Activated naive CD4-positive, alpha-beta T cell treated with anti-CD3 and anti-CD28 coated beads, Interleukin-2, amount 50 U/mL, for 16 hours (primary cell): ENCODE data around the gene HCFC2.
A peak's percentile ranks its signal among the peaks of the same experiment; 100 is the strongest.

ENCODE experiments used
- DNase-seq: peaks from one replicate; pipeline ENCODE4 v3.0.0-alpha.2; 2020

Gene HCFC2

DNA sequence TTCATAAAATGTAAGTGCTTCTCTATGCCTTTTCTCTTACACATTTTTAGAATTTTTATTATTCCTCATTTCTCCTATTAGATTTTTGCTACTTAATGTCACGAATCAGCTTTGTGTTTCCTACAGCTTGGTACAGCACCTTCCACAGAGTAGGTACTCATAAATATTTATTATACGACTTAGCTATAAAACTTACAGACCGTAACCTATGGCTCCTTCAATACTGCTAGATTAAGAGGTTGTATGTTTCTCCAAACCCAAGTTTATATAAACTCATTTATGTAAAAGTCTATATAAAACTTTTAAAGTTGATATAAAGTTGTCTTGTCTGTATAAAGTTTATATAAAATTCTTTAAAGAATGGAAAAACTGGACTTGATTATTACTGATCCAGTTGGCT lies 62.2 kb downstream of the HCFC2 start:
- DNase-seq = no peak

DNA sequence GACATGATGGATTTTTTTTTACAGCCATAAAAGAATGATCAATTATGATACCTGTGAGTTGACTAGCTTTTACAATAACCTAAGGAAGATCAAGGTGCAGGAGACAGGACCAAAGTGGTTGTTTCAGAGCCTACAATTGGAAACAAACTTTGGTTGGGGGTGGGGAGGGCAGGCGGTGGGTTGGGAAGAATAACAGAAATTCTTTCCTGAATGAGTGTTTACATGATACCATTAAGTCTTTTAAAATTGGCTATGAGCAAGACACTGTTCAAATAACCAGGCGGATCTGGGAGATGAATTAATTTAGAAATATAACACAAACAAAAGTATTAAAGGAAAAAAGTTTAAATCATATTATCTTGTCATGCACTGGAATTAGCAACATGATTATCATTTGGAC lies 66.4 kb downstream of the HCFC2 start:
- DNase-seq = no peak

DNA sequence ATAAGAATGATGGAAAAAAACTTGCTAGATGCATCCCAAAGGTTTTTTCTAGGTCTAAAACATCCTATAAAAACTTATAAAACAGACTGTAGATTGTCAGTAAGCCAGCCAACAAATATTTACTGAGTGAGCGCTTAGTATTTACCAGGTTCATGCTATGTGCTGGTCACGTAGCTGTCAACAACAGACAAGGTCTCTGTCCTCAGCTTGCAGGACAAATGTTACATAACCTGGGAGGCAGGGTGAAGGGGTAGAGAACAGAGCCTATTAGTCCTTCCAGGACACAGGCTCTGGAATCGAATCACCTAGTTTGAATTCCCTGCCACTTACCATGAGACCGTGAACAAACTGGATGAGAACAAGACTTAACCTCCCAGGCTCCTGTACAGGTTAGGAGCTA lies 67.3 kb downstream of the HCFC2 start:
- DNase-seq = no peak

DNA sequence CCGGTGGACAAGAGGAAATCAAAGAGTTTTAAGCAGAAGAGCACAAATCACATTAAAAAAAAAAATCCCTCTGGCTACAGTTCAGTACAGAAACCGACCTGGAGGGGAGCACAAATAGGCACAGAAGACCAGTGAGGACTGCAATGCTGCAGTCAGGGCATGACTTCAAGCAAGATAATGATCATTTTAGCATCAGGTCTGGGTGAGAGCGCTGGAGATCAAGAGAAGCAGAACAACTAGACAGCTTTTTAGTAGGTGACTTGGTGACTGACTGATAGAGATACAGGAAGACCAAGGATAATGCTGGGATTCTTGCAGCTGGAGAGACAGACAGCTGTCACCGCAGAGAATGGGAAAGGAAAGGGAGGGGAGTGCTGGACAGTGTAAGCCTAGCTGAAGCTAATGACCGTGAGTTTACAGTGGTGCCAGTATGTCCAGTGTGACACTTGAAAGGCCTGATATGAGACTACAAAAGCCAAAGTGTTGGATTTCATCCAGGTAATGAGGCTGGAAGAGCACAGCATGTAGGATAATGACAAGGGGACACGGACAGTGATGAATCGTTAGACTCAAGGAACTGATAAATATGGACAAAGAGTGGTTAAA lies 68.1 kb downstream of the HCFC2 start:
- no peak for DNase-seq

DNA sequence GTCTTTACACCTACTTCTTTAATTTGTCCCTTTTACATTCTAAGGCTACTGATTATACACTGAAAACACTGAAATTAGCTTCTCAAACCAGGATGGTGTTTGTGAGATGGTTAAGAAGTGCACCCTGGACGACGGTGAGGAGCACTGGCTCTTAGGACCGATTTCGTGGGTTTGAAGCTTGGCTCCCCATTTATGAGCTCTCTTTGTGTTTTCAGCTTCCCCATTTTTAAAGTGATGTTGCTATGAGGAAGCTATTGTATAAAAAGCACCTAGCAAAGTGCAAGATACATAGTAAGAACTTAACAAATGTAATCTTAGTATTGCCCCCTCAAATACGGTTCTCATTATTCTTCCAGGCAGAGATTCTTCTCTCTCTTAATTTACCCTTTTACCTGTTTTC lies 69.0 kb downstream of the HCFC2 start:
- no peak for DNase-seq

DNA sequence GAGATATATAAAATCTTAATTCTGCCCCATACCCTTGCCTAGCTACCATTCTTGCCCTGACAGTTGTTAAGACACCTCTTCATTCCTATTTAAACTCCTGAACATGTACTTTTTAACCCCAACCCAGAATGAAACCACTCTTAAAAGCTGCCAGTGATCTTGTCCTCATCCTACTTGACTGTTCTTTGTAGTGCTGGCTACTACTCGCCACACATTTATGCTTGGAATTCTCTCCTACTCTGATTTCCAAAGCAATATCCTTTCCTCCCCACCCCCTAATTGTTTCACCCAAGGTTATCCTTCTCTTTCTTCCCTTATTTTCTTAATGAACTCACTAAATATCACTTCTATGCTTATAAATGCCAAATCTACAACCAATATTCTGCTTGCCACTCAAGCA lies 69.5 kb downstream of the HCFC2 start:
- DNase-seq = no peak

DNA sequence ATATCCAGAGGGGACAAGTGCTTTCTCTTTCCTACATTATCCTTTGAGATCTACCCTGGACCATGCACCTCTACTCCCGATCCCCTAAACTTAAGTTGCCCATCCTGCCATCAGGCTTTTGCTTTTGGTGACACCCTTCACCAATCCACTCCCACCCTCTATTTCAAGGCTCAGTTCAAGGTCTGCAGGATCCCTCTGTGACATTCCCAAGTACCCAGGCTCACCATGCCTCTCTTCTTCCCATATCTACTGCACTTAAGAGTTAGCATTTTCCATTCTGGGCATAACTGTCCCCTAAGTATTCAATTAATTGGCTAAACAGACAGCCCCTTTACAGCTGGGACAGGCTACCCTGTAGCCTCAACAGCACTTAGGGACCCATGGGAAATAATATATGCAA lies 70.6 kb downstream of the HCFC2 start:
- DNase-seq = no peak

DNA sequence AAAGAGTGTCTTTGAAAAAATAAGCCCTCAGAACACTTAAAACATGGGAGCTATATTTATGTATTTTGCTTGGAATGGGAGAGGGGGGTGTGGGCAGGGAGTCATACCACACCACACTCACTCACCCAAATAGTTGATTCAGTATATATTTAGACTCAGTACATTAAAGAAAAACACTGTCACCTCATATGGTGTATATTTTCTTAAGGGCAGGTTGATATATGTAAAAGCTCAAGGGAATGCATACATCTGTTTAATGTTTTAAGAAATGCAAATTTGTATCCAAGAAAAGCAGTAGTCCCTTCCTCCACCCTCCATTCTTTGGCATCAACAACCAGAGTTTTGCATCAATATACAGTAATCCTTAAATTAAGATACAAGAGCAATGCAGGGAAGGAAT lies 72.2 kb downstream of the HCFC2 start:
- DNase-seq = no peak

DNA sequence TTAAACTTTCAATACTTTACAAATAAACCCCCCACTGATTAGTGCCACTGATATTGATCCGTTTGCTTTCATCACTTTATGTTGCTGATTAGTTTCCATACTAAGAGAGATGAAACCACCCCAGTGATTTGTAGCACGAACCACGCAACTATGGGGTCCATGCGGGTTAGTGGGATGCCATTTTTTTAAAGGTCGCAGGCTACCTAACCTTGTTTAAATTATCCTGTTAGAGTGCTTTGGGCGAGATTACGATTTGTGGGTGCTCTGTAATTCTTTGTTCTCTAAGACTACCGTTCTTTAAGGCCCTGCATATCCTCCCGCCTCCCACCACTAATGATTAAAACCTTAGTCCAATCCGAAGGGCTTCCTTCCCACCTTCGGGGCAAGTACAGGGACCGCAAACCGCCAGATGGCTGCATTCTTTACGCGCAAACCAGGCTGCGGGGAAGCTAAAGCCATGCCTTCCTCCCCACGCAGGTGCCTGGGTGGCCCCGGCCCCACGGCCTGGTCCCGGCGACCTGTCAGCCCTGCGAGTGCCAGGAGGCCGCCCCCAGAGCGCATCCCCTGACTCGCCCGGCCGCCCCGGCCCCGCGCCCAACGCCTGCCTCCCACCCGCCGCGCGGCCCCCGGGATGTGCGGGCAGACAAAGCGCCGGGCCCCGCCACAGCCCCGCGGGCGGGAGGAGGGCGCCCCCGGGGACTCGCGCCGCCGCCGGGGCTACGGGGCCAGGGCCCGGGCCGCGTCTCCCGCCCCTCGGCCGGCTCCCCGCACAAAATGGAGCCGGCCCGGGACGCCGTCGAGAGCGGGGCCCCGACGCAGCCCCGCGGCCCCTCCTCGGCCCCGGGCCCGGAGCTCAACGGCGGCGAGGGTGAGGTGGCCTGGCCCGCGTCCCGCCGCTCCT lies 72.9 kb downstream of the HCFC2 start:
- DNase-seq = peak; percentile 47

DNA sequence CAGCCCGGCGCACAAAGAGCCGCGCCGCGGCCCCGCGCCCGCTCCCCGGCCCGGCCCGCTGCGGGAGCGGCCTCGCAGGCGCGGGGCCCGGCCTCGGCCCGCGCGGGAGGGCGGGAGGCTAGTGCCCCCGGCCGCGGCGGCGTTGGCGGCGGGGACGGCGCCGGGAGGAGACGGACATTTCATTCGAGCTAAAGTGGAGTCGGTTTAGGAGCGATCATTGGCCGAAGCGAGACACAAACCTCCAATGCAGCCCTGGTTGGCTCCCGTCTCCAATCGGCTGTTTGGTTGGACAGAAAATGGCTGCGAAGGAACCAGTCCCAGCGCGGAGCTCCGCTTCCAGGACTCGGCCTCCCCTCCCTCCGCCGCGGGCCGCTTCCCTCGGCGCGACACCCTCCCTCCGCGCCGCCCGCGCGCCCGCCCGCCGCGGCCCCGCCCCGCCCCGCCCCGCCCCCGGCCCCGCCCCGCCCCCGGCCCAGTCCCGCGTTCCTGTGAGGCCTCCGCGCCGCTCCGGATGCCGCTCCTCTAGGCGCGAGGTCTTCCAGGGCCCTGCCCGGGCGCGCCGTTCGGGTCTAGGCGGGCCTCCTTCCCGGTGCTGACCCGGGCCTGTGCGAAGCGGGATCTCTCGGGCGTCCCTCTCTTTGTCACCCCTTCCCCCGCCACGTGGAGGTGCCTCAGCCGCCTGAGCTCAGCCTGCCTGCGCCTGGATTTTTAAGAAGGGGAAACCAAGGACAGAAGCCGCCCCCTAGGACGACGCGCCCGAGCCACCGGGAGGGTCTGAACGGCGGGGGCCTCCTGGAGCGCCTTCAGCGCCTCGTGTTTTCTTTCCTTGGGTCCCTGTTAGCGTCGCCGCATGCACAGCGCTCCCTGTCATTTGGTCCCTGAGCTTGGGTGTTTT lies 73.8 kb downstream of the HCFC2 start, which contains the start of gene NFYB:
Gene NFYB, minus strand, starts transcription at position 309 of the 895 bp plus-strand sequence. CDS start 2,757 bp downstream, outside the sequence.
- peak; percentile 89 for DNase-seq

DNA sequence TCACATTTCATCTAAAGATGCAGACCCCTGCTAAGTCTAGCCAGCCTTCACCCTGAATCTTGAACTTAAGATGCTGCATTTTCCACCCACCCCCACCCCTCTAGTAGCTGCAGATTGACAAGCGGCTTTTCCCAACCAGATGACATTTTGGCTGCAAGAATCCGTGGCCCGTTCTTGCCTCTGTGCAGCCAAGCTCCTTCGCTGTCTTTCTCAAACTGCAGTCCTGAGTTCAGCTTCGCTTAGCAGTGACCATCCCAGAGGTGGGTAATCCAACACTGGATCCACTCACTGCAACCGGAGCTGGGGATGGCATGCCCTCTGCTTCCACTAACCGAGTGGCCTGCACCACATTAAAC lies 74.4 kb downstream of the HCFC2 start:
- DNase-seq = no peak

DNA sequence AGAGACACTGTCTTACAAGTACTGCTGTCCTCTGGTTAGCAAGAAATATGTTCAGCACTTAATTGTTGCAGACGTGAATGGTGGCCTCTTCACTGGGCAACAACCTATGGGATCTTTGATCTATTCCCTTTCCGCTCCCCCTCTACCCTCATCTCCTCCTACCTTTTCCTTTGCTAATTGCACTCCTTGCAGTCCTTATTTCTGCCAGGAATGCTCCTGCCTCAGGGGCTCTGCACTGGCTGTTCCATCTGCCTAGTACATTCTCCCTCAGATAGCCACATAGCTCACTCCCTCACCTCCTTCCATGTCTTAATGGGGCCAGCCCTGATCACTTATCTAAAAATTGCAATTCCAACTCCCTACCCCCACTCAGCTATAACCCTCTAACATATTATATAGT lies 78.2 kb downstream of the HCFC2 start:
- no peak for DNase-seq

DNA sequence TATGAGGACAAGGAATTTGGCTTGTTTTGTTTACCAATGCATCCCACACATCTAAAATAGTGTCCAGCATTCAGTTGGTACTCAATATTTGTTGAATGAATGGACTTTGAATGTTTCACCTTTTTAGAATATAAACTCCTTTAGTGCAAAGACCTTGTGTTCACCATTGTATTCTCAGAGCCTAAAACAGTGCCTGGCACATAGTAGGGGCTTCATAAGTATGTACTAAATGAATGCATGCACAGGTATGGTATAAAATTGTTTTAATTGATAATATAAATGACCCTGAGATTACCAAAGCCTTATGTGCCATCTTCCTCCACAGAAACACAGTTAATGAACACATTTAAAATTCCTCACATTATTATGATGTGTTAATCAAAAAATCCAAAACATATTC lies 78.7 kb downstream of the HCFC2 start:
- DNase-seq = no peak

DNA sequence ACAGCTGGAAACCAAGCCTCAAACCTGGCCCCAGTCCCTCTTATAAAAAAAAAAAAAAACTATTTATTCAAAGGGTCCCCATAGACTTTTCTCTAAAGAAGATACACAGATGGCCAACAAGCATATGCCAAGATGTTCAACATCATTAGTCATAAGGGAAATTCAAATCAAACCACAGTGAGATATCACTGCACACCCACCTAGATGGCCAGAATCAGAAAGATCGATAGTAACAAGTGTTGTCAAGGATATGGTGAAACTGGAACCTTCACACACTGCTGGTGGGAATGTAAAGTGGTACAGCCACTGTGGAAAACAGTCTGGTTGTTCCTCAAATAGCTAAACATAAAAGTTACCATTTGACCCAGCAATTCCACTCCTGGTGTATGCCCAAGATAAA lies 79.6 kb downstream of the HCFC2 start:
- DNase-seq = no peak

DNA sequence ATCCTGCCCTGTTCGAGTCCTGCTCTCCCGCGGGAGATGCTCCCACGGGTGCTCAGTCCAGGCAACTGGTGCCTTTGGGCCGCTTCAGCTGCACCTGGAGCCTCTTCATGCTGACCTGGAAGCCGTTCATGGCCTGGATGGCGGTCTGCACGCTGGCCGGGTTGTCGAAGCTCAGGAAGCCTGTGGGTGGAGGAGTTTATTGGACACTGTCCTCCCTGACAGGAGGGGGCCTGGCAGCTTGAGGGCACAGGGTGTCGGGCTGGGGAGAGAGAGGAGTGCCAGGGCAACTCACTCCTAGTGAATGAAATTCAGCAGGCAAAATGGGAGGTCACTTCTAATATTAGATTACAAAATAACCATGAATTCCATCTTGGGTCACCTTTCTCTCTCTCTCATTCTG lies 83.0 kb downstream of the HCFC2 start:
- no peak for DNase-seq

DNA sequence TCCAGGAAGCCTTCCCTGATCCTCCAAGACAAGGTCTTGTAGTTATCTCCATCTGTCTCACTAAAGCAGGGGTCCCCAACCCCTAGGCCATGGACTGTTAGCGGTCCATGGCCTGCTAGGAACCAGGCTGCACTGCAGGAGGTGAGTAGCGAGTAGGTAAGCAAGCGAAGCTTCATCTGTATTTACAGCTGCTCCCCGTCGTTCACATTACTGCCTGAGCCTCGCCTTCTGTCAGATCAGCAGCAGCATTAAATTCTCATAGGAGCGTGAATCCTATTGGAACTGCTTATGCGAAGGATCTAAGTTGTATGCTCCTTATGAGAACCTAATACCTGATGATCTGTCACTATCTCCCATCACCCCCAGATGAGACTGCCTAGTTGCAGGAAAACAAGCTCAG lies 86.1 kb downstream of the HCFC2 start:
- DNase-seq = no peak

DNA sequence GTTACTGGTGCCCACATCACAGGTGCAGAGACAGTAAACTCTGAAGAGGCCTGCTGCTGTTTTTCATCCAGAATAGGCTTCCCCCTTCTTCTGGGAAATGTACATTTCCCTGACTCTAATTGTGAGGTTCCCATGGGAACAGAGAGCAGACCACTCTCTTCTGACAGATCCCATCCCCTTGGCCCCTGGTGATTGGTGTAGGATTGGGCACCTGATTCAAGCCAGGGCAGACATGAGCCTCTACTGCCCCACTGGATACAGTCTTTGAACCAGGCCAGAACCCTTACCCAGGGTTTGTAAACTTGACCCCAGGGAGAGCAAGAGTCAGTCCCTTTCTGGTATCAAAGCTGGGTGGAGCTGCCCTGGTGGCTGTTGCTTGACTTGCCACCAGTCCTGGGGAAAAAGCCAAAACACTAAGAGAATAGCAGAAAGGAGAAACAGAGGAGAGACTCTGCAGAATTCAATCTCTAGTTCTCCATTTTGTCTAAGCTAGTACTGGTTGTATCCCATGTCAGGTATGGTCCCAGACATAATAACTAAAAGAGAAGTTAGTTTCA lies 88.4 kb downstream of the HCFC2 start:
- DNase-seq = no peak

DNA sequence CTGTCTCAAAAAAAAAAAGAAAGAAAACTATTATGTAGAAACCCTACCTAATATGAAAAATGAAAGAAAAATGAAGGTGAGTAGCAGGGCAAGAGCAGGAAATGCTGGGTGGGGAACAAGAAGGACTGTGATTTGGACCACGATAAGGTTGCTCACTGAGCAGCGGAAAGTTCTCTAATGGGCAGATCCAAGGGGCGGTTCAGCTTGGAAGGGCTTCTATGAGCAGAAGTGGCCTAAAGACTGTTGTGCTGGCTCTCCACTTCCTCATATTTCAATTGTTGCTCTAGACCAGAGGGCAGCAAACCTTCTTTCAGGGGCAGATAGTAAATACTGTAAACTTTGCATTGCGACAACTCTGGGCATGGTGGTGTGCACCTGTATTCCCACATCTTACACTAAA lies 90.0 kb downstream of the HCFC2 start:
- no peak for DNase-seq

DNA sequence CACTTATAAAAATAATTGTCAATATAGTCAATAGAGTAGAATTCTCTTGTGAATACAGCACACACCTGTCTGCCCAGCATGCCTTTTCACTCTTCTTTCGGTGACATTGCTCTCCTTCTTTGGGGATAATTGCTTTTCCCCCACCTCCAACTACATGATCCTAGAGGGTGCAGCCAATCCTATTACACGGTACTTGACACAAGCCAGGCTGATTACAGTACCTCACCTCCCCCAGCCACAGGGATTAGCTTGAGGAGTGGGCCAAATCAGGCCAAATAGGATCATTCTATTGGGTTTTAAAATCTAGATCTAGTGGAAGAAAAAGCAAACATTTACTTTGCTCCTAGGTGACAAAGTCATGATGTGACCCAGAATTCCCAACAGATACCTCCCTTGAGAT lies 90.5 kb downstream of the HCFC2 start:
- DNase-seq = no peak
